Measurements from ENCODE around the gene LSP1. TPM values are rescaled to one million over a fixed set of nuclear protein-coding genes. Genes with fewer than 3 reads are reported as not detected.
A peak's percentile ranks its signal among the peaks of the same experiment; 100 is the strongest.

LSP1 gene
- total and polyA plus RNA-seq, 2 donors from 2014 or later: 8.4 to 26.1 TPM

GRCh38 chr11:1868636-1869291 is 15.9 kb downstream of the LSP1 start:
- no peak for TF ChIP-seq CTCF (IDR thresholded peaks at IDR 0.05; ENCODE audit: borderline replicate concordance, extremely low read depth, insufficient read depth)
- no peaks in the 10 kb centered on the region for H3K9me3 ChIP-seq (ENCODE audit: control insufficient read depth in 2 of 3, insufficient read depth in 1 of 3, low read length in 3 of 3)
- H3K27ac ChIP-seq (ENCODE audit: low read depth in 2 of 2, low read length in 2 of 2): no peak overlapping the region
- intact Hi-C loops (cut with DNase I): no loop called here
- peaks cover 0 to 10% (median 0%) of the 10 kb centered on the region in 3 donors for H3K4me1 ChIP-seq (ENCODE audit: control insufficient read depth in 2 of 3, insufficient read depth in 2 of 3, low read depth in 1 of 3, low read length in 3 of 3)
- no peaks in the 10 kb centered on the region for H3K36me3 ChIP-seq (ENCODE audit: control insufficient read depth in 2 of 3, insufficient read depth in 3 of 3, low read length in 3 of 3)
- no peak for FAIRE-seq
- no peak overlapping the region for H3K4me3 ChIP-seq (ENCODE audit: low read length in 3 of 3)
- H3K27me3 ChIP-seq (ENCODE audit: control insufficient read depth, insufficient read depth, low read length): no peaks in the 10 kb centered on the region
- no peak overlapping the region for H3K9ac ChIP-seq (ENCODE audit: low read length in 3 of 3)
- peak in 1 of 5 donors; percentile 73 for DNase-seq

GRCh38 chr11:1869427-1870325 is 16.8 kb downstream of the LSP1 start:
- DNase-seq: peak in 1 of 5 donors; percentile 67
- Histone ChIP-seq H3K4me3 (ENCODE audit: low read length in 3 of 3) (no peak overlapping the region), H3K4me1 (ENCODE audit: control insufficient read depth in 2 of 3, insufficient read depth in 2 of 3, low read depth in 1 of 3, low read length in 3 of 3) (peaks cover 0 to 6% (median 0%) of the 10 kb centered on the region in 3 donors)

GRCh38 chr11:1870326-1870696 is 17.4 kb downstream of the LSP1 start:
- H3K36me3 ChIP-seq (ENCODE audit: control insufficient read depth in 2 of 3, insufficient read depth in 3 of 3, low read length in 3 of 3): no peaks in the 10 kb centered on the region
- no peaks in the 10 kb centered on the region for H3K4me1 ChIP-seq (ENCODE audit: control insufficient read depth in 2 of 3, insufficient read depth in 2 of 3, low read depth in 1 of 3, low read length in 3 of 3)
- no peak for FAIRE-seq
- TF ChIP-seq CTCF (IDR thresholded peaks at IDR 0.05; ENCODE audit: borderline replicate concordance, extremely low read depth, insufficient read depth): no peak
- H3K4me3 ChIP-seq (ENCODE audit: low read length in 3 of 3): no peak overlapping the region
- no peaks in the 10 kb centered on the region for H3K27me3 ChIP-seq (ENCODE audit: control insufficient read depth, insufficient read depth, low read length)
- H3K9me3 ChIP-seq (ENCODE audit: control insufficient read depth in 2 of 3, insufficient read depth in 1 of 3, low read length in 3 of 3): no peaks in the 10 kb centered on the region
- peak in 1 of 5 donors; percentile 65 for DNase-seq
- intact Hi-C loops (cut with DNase I): no loop called here
- no peak overlapping the region for H3K9ac ChIP-seq (ENCODE audit: low read length in 3 of 3)
- no peak overlapping the region for H3K27ac ChIP-seq (ENCODE audit: low read depth in 2 of 2, low read length in 2 of 2)

More at GRCh38 chr11:1869427-1870325, 16.8 kb downstream of the LSP1 start:
- no peak for TF ChIP-seq CTCF (IDR thresholded peaks at IDR 0.05; ENCODE audit: borderline replicate concordance, extremely low read depth, insufficient read depth)
- Histone ChIP-seq H3K9ac (ENCODE audit: low read length in 3 of 3) (no peak overlapping the region), H3K27me3 (ENCODE audit: control insufficient read depth, insufficient read depth, low read length) (no peaks in the 10 kb centered on the region), H3K9me3 (ENCODE audit: control insufficient read depth in 2 of 3, insufficient read depth in 1 of 3, low read length in 3 of 3) (no peaks in the 10 kb centered on the region), H3K36me3 (ENCODE audit: control insufficient read depth in 2 of 3, insufficient read depth in 3 of 3, low read length in 3 of 3) (no peaks in the 10 kb centered on the region), H3K27ac (ENCODE audit: low read depth in 2 of 2, low read length in 2 of 2) (no peak overlapping the region)
- intact Hi-C loops (cut with DNase I): no loop called here
- FAIRE-seq: no peak
